PC-3 (cell line): Measurements from ENCODE around the gene LHX4. TPM values are rescaled to one million over a fixed set of nuclear protein-coding genes. Genes with fewer than 3 reads are reported as not detected.

Source experiments
- ATAC-seq: fragments of 200-7000 bp; cut with Tn5 transposase; 2 replicates; pipeline ENCODE4 v1.9.1; 2020; ENCODE audit warnings: mild to moderate bottlenecking, moderate library complexity
- BruUV-seq: library from RNA; stranded (reverse); fragments of 400-500 nt; replicated peaks from 2 replicates; lab custom pipeline; 2021; lab: Mats Ljungman, UMichigan
- CTCF ChIA-PET: fragments of 300-600 bp; sonication (Branson Sonifier 250); formaldehyde crosslinking; loops from one replicate; lab custom pipeline; 2022; ENCODE audit warnings: antibody characterized with exemption; lab: Charles Lee
- POLR2A ChIA-PET: fragments of 300-600 bp; sonication (Branson Sonifier 250); formaldehyde crosslinking; loops from one replicate; lab custom pipeline; 2022; ENCODE audit warnings: antibody characterized with exemption; ENCODE audit not compliant: unreplicated experiment; lab: Charles Lee
- DNase-seq: peaks from one replicate; pipeline ENCODE4 v3.0.0-alpha.2; 2015
- H2AFZ ChIP-seq: fragments of 300-600 bp; sonication (generic); 2 replicates; pipeline ENCODE4 v1.6.0; 2016; ENCODE audit warnings: antibody characterized with exemption, low read length
- H3F3A ChIP-seq: fragments of 300-600 bp; sonication (generic); one replicate; pipeline ENCODE4 v1.6.0; 2017; ENCODE audit warnings: antibody characterized with exemption, low read length, control low read depth, mild to moderate bottlenecking; ENCODE audit not compliant: unreplicated experiment
- H3K27ac ChIP-seq: fragments of 300-600 bp; sonication (generic); 2 replicates; pipeline ENCODE4 v1.5.1; 2016; ENCODE audit warnings: mild to moderate bottlenecking, low read length
- H3K27me3 ChIP-seq: fragments of 300-600 bp; sonication (generic); 2 replicates; pipeline ENCODE4 v1.6.1; 2016; ENCODE audit warnings: low read length, mixed read lengths
- H3K36me3 ChIP-seq: fragments of 300-600 bp; sonication (generic); 2 replicates; pipeline ENCODE4 v1.6.1; 2016; ENCODE audit warnings: low read depth, mixed run types, low read length, mixed read lengths
- H3K4me1 ChIP-seq: fragments of 300-600 bp; sonication (generic); 2 replicates; pipeline ENCODE4 v1.5.1; 2016; ENCODE audit warnings: low read length; ENCODE audit not compliant: insufficient read depth
- H3K4me2 ChIP-seq: fragments of 300-600 bp; sonication (generic); 2 replicates; pipeline ENCODE4 v1.6.0; 2016; ENCODE audit warnings: low read length
- H3K4me3 ChIP-seq: fragments of 300-600 bp; sonication (generic); 2 replicates; pipeline ENCODE4 v1.5.1; 2016; ENCODE audit warnings: mild to moderate bottlenecking, low read length, mixed read lengths
- H3K79me2 ChIP-seq: fragments of 300-600 bp; sonication (generic); 2 replicates; pipeline ENCODE4 v1.6.1; 2017; ENCODE audit warnings: low read length, mixed read lengths
- H3K9ac ChIP-seq: fragments of 300-600 bp; sonication (generic); 2 replicates; pipeline ENCODE4 v1.6.0; 2016; ENCODE audit warnings: mild to moderate bottlenecking, low read length
- H3K9me2 ChIP-seq: fragments of 300-600 bp; sonication (generic); replicated peaks from 2 replicates; pipeline ENCODE4 v1.6.1; 2016; ENCODE audit warnings: mixed run types, low read length, mixed read lengths
- H3K9me3 ChIP-seq: fragments of 300-600 bp; sonication (generic); 2 replicates; pipeline ENCODE4 v1.6.1; 2016; ENCODE audit warnings: low read length, mixed read lengths
- H4K20me1 ChIP-seq: fragments of 300-600 bp; sonication (generic); 2 replicates; pipeline ENCODE4 v1.6.1; 2016; ENCODE audit warnings: low read length, mixed read lengths
- EZH2 ChIP-seq: fragments of 300-600 bp; sonication (generic); IDR thresholded peaks from one replicate; pipeline ENCODE4 v1.6.1; 2017; ENCODE audit warnings: antibody characterized with exemption, mild to moderate bottlenecking, low read length; ENCODE audit not compliant: unreplicated experiment
- EZH2phosphoT487 ChIP-seq: fragments of 300-600 bp; sonication (generic); IDR thresholded peaks from 2 replicates; pipeline ENCODE4 v1.6.1; 2018; ENCODE audit warnings: mild to moderate bottlenecking, antibody characterized with exemption, low read length, borderline replicate concordance
- intact Hi-C: fragments of 100-400 bp; cut with micrococcal nuclease; formaldehyde crosslinking; loops from 2 replicates; pipeline ENCODE4 v1.9.0; 2023
- total RNA-seq: library from RNA; depleted of rRNA; stranded (reverse); fragments of >200 nt; gene quantifications from 2 replicates; pipeline ENCODE4 v1.2.3, GENCODE V29; 2014
- TF ChIP-seq, protein P1 (sequence below): fragments of 300-600 bp; sonication (generic); conservative IDR thresholded peaks from 2 replicates; pipeline ENCODE4 v1.5.1; 2017; ENCODE audit warnings: antibody characterized with exemption, low read depth, mild to moderate bottlenecking, low read length

LHX4 gene
- total RNA-seq, 1 experiment from 2014 or later: 0.04 TPM

GRCh38 chr1:180234369-180235076 is 4.5 kb downstream of the LHX4 start:
- TF ChIP-seq EZH2 (no peak), EZH2phosphoT487 (no peak)
- TF ChIP-seq, protein P1, sequence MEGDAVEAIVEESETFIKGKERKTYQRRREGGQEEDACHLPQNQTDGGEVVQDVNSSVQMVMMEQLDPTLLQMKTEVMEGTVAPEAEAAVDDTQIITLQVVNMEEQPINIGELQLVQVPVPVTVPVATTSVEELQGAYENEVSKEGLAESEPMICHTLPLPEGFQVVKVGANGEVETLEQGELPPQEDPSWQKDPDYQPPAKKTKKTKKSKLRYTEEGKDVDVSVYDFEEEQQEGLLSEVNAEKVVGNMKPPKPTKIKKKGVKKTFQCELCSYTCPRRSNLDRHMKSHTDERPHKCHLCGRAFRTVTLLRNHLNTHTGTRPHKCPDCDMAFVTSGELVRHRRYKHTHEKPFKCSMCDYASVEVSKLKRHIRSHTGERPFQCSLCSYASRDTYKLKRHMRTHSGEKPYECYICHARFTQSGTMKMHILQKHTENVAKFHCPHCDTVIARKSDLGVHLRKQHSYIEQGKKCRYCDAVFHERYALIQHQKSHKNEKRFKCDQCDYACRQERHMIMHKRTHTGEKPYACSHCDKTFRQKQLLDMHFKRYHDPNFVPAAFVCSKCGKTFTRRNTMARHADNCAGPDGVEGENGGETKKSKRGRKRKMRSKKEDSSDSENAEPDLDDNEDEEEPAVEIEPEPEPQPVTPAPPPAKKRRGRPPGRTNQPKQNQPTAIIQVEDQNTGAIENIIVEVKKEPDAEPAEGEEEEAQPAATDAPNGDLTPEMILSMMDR: no peak
- ATAC-seq (no peak), DNase-seq (no peak)
- Histone ChIP-seq H3K9me3 (no peaks in the 10 kb centered on the region), H3K4me2 (no peak overlapping the region), H3K9me2 (no peaks in the 10 kb centered on the region), H3K4me1 (peaks cover 6% of the 10 kb centered on the region; the same call in 1 of the 2 replicates), H3K79me2 (no peaks in the 10 kb centered on the region), H3K4me3 (no peak overlapping the region), H3K27me3 (peaks cover 46% of the 10 kb centered on the region), H2AFZ (no peak overlapping the region), H3K27ac (no peak overlapping the region), H3K36me3 (no peaks in the 10 kb centered on the region), H3F3A (no peaks in the 10 kb centered on the region), H4K20me1 (no peaks in the 10 kb centered on the region), H3K9ac (no peak overlapping the region)
- POLR2A ChIA-PET: no interaction called here
- intact Hi-C loops: no loop called here
- CTCF ChIA-PET: no interaction called here
- BruUV-seq: no TSS peak

DNA sequence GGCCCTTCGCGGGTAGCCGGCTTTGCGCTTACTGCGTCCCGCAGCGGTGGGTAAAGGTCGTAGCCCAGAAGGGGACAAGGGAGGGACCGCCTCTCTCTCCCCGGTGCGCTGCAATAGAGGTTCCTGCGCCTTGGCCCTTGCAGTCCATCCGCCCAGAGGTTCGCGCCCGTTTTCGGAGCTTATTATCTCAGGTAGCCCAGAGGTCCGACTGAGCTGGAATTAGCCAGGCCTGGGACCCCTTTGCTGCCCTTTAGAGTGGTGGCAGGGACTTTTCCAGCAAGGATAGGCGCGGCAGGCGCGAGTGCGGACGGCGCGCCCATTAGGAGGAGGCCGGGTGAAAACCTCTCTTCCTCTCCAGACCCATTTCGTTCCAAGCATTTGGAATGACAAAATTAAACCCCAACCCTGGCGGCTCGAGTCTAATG is 5.0 kb downstream of the LHX4 start:
- ChIA-PET POLR2A (no interaction called here), CTCF (no interaction called here)
- Histone ChIP-seq H2AFZ (no peak overlapping the region), H3K79me2 (no peaks in the 10 kb centered on the region), H3K27me3 (peaks cover 51% of the 10 kb centered on the region), H3F3A (no peaks in the 10 kb centered on the region), H3K9ac (no peak overlapping the region), H3K4me3 (no peak overlapping the region), H3K27ac (no peak overlapping the region), H3K4me1 (peaks cover 6% of the 10 kb centered on the region; the same call in 1 of the 2 replicates), H4K20me1 (no peaks in the 10 kb centered on the region), H3K9me3 (no peaks in the 10 kb centered on the region), H3K36me3 (no peaks in the 10 kb centered on the region), H3K4me2 (no peak overlapping the region), H3K9me2 (no peaks in the 10 kb centered on the region)
- no TSS peak for BruUV-seq
- ATAC-seq (no peak), DNase-seq (no peak)
- intact Hi-C loops: no loop called here
- no peak for TF ChIP-seq EZH2phosphoT487
- TF ChIP-seq EZH2: no peak
- TF ChIP-seq, protein P1: no peak

DNA sequence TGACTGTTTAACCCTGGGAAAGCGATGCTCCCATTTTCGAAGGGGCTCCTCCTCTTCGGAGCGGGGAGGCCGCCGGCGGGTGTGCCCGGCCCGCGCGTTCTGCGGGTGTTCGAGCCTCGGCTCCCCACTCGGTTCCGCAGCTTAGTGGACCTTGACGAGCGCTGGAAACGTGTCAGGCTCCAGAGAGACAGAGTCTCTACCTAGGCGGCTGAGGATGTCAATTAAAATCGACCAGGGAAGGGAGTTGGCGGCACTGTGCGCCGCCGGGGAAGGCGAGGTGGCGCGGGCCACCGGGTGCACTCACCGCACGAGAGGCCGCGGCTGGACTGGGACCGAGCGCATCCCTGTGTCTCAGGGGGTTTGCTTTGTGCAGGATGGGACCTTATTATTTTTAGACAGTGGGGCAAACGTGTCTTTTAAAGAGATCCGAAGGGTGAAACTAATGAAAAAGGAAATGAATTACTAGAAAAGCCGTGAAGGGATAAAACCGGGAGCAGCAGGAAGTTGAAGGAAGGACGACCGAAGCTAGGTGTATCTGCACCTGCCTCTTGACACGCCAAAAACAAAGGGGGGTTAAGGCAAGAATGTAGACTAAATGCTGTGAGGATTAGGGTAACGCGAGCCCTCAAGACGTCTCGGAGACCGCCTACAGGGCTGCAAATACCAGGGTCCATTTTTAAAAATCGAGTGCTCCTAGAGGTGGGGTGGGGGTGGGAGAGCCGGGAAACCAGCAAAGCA is 5.6 kb downstream of the LHX4 start:
- Histone ChIP-seq H3K4me3 (no peak overlapping the region), H4K20me1 (no peaks in the 10 kb centered on the region), H3K4me2 (no peak overlapping the region), H3K4me1 (peaks cover 5% of the 10 kb centered on the region; the same call in 1 of the 2 replicates), H3K9ac (no peak overlapping the region), H3K27ac (no peak overlapping the region), H3K36me3 (no peaks in the 10 kb centered on the region), H3K9me2 (no peaks in the 10 kb centered on the region), H3K9me3 (no peaks in the 10 kb centered on the region), H3K27me3 (peaks cover 57% of the 10 kb centered on the region), H3K79me2 (no peaks in the 10 kb centered on the region), H2AFZ (no peak overlapping the region), H3F3A (no peaks in the 10 kb centered on the region)
- ATAC-seq (no peak), DNase-seq (no peak)
- BruUV-seq: no TSS peak
- ChIA-PET POLR2A (no interaction called here), CTCF (no interaction called here)
- no peak for TF ChIP-seq EZH2
- no peak for TF ChIP-seq EZH2phosphoT487
- TF ChIP-seq, protein P1: no peak
- intact Hi-C loops: no loop called here
